Activated naive CD4-positive, alpha-beta T cell treated with Interleukin-2 at 50 U/mL for 16 hours (primary cell): ENCODE measurements around the gene PFDN5.
"Not testable (repeated sequence)": the region's sequence is repeated elsewhere in the genome, so short reads cannot be mapped to it uniquely, and the experiment has no call there.

ENCODE experiments used
- DNase-seq: peaks from one replicate; pipeline ENCODE4 v3.0.0-alpha.2; 2020

The PFDN5 gene

GRCh38 chr12:53330671-53331070 is 35.3 kb downstream of the PFDN5 start:
- DNase-seq, result no peak

- DNase-seq, result not testable (repeated sequence)
These were observed 37.0 kb downstream of the PFDN5 start for GRCh38 chr12:53332339-53332738.

DNA sequence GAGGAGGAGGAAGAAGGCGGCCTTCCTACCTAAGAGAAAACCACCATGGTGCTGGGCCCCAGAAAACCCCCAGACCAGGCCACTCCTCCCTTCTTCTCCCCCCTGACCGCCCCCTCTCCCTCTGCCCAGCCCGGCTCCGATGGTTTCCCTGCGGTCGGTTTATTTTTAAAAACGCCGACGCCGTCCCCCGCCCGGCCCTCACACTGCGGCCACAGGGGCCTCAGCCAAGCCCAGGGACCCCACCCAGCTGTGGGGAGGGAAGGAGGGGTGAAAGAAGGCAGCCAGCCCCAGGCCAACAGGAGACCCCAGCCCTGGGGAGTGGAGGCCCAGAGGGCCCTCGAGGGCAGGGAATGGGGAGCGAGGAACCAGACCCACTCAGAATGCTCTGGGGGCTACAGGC is 37.4 kb downstream of the PFDN5 start:
- DNase-seq, result no peak

DNA sequence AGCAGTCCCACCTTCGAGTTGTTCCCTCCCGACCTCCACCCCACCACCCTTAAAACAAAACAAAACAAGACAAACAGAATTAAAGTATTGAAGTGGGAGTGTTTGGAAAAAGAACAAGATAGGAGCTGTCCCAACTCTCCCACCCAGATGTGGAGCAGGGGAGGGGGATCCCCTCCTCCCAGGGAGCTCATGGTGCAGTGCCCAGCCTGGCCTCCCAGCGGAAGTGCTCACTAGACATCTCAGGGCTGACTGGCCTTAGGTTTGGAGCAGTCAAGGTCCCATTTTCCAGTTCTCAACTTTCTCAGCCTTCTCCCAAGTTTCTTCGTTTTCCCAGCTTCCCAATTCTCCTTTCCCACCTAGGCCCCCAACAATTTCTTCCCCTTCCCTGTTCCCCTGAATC is 37.9 kb downstream of the PFDN5 start:
- no peak for DNase-seq

GRCh38 chr12:53333845-53334244 is 38.5 kb downstream of the PFDN5 start:
- DNase-seq, result no peak

DNA sequence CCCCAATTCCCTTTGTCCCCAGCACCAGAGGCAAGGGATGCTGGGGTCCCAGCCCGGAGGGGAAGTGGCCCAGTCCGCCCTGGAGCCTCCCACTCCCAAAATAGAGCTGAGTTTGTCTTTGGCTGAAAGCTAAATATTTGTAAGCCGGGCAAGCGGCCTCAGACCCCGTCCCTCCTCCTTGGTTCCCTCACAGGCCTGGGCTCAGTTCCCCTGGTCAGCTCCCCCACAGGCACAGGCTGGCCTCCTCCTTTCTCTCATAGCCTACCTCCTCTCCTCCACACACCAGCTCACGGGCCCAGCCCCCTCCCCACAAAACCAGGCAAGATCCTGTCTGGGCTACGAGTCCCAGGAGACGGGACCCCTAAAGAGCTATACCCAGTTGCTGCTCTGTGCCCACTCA is 39.5 kb downstream of the PFDN5 start:
- DNase-seq, result no peak

- DNase-seq, result no peak
These were observed 40.9 kb downstream of the PFDN5 start, which contains the start of gene SP7 for GRCh38 chr12:53336181-53336681. Gene SP7, minus strand, starts transcription at chr12:53336354. Its CDS starts 708 bp downstream, at chr12:53335646.

- DNase-seq, result no peak
These were observed 42.7 kb downstream of the PFDN5 start for GRCh38 chr12:53338017-53338416.

DNA sequence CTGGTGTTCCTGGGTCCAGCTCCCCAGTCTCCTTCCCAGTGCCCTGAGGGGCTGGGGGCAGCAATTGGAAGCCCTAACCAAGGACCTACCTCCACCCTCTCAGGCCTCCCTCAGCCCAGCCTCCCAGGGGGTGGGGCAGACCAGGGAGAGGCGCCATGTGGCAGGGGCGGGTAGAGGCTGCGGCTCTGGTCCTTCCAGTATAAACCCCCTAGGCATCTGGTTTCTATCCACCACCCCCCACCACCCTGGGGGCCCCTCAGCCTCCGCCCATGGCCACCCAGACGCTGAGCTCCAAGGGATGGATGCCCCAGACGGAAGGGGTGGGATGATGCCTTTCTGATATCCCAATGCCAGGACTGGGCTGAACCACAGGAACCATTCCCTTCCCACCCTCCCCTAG is 43.6 kb downstream of the PFDN5 start:
- no peak for DNase-seq

DNA sequence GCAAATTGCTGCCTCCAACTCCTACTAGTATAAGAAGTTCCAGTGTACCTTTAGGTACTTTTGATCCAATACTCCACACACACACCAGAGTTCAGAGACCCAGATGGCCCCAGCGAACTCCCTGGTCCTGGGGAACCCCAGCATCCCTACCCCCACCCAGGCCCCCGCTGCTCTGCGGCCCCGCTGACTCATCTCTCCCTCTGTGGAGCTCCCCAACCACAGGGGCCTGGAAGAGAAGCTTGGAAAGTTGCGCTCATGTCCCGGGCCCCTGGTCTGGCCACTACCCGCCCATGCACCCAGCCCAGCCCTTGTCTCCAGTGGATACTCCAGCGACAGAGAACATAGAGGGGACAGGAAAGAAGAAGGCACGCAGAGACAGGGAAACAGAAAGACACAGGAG is 45.1 kb downstream of the PFDN5 start:
- DNase-seq, result no peak

DNA sequence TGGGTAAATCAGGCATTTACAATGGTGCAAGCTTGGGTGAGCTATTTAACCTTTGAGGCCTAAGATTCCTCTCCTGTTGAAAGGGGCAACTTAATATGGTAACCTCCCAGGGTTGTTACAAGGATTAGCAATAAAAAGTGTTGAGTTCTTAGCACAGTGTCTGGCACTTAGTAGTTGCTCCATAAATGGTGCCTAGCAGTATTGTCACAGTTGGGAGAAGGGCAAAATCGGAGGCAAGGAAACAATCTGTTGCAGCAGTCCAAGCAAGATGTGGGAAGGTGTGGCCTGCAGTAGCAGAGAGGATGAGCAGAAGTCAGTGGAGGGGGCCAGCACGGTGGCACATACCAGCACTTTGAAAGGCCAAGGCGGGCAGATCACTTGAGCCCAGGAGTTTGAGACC is 48.1 kb downstream of the PFDN5 start:
- no peak for DNase-seq

GRCh38 chr12:53343969-53344368 is 48.6 kb downstream of the PFDN5 start:
- DNase-seq, result no peak

- DNase-seq, result peak; percentile 2
These were observed 49.1 kb downstream of the PFDN5 start for GRCh38 chr12:53344487-53344823.

- DNase-seq, result peak; percentile 76
These were observed 49.6 kb downstream of the PFDN5 start for GRCh38 chr12:53344824-53345485.

GRCh38 chr12:53345486-53346188 is 50.3 kb downstream of the PFDN5 start:
- no peak for DNase-seq

- DNase-seq, result no peak
These were observed 51.1 kb downstream of the PFDN5 start for GRCh38 chr12:53346491-53346890.

GRCh38 chr12:53347905-53348304 is 52.6 kb downstream of the PFDN5 start:
- no peak for DNase-seq
